Natural killer cell (primary cell): ENCODE results near the gene DNMT3L. TPM values are rescaled to one million over a fixed set of nuclear protein-coding genes. Genes with fewer than 3 reads are reported as not detected.
A peak's percentile ranks its signal among the peaks of the same experiment; 100 is the strongest.
"Not testable (repeated sequence)": the region's sequence is repeated elsewhere in the genome, so short reads cannot be mapped to it uniquely, and the experiment has no call there.

Source experiments
- ATAC-seq, 3 donors: fragments of 150-1000 bp in 2 of 3; fragments of 200-7000 bp in 1 of 3; cut with Tn5 transposase; 1 replicate in 1 of 3; 2 replicates in 2 of 3; pipeline ENCODE4 v1.10.0; 2021; ENCODE audit warnings: mild to moderate bottlenecking in 2 of 3, moderate library complexity in 2 of 3
- DNase-seq, 2 donors: peaks; one replicate each; pipeline versions ENCODE4 v3.0.0 to v3.0.0-alpha.2; 2013 to 2021; ENCODE audit warnings: mixed read lengths in 1 of 2
- H3K27ac ChIP-seq: one replicate; pipeline ENCODE4 v1.5.1; 2013; ENCODE audit warnings: mild to moderate bottlenecking, low read length
- H3K27me3 ChIP-seq: one replicate; pipeline ENCODE4 v1.6.1; 2013; ENCODE audit warnings: low read length; ENCODE audit not compliant: control insufficient read depth, insufficient read depth
- H3K36me3 ChIP-seq: one replicate; pipeline ENCODE4 v1.6.1; 2013; ENCODE audit warnings: low read length; ENCODE audit not compliant: control insufficient read depth, insufficient read depth
- H3K4me1 ChIP-seq: one replicate; pipeline ENCODE4 v1.6.1; 2013; ENCODE audit warnings: low read length; ENCODE audit not compliant: control insufficient read depth, insufficient read depth
- H3K4me3 ChIP-seq: one replicate; pipeline ENCODE4 v1.5.1; 2013; ENCODE audit warnings: low read length
- H3K9me3 ChIP-seq: one replicate; pipeline ENCODE4 v1.6.1; 2013; ENCODE audit warnings: low read length; ENCODE audit not compliant: control insufficient read depth, insufficient read depth
- H3K27ac Mint-ChIP-seq, 2 donors: one replicate each; pipeline ENCODE4 v1.8.0; 2022; ENCODE audit warnings: mild to moderate bottlenecking in 2 of 2, mixed read lengths in 2 of 2, moderate library complexity in 1 of 2
- H3K27me3 Mint-ChIP-seq, 2 donors: one replicate each; pipeline ENCODE4 v1.8.0; 2022; ENCODE audit warnings: low read depth in 2 of 2, mixed read lengths in 2 of 2
- H3K36me3 Mint-ChIP-seq: one replicate; pipeline ENCODE4 v1.8.0; 2022; ENCODE audit warnings: mixed read lengths
- H3K4me1 Mint-ChIP-seq, 2 donors: one replicate each; pipeline ENCODE4 v1.8.0; 2022; ENCODE audit warnings: mixed read lengths in 2 of 2
- H3K4me3 Mint-ChIP-seq: one replicate; pipeline ENCODE4 v1.8.0; 2022; ENCODE audit warnings: mild to moderate bottlenecking, moderate library complexity, mixed read lengths
- H3K9me3 Mint-ChIP-seq, 2 donors: one replicate each; pipeline ENCODE4 v1.8.0; 2022; ENCODE audit warnings: mixed read lengths in 2 of 2
- WGBS: methylation state at CpG from one replicate; pipeline ENCODE4 v1.1.7; 2013; ENCODE audit warnings: missing lambda C conversion rate; ENCODE audit not compliant: insufficient coverage; 5-methylcytosine and 5-hydroxymethylcytosine counted together
- intact Hi-C: fragments of 100-400 bp; cut with micrococcal nuclease; formaldehyde crosslinking; loops from one replicate; pipeline ENCODE4 v1.14.2; 2022
- total RNA-seq, 4 donors: library from RNA; stranded (reverse); fragments of 120-200 nt in 1 of 4; gene quantifications; one replicate each; pipeline versions ENCODE4 v1.2.3 to v1.2.4, GENCODE V29; 2013 to 2022

DNMT3L gene
- total RNA-seq, 3 donors from 2014 or later (not counting 1 experiment from before 2014, with no cell fraction given), result not detected

- H3K4me3 ChIP-seq, H3K9me3 ChIP-seq, H3K4me1 ChIP-seq, DNase-seq, H3K4me3 Mint-ChIP-seq, ATAC-seq, H3K4me1 Mint-ChIP-seq, H3K27ac Mint-ChIP-seq, H3K9me3 Mint-ChIP-seq, H3K36me3 ChIP-seq, H3K27me3 ChIP-seq, H3K27me3 Mint-ChIP-seq, H3K36me3 Mint-ChIP-seq, H3K27ac ChIP-seq, intact Hi-C loops: not testable (repeated sequence)
- no CpG with 5 or more reads among the region's 22 CpGs for WGBS
Measured at GRCh38 chr21:44229561-44229960, 32.1 kb downstream of the DNMT3L start.

DNA sequence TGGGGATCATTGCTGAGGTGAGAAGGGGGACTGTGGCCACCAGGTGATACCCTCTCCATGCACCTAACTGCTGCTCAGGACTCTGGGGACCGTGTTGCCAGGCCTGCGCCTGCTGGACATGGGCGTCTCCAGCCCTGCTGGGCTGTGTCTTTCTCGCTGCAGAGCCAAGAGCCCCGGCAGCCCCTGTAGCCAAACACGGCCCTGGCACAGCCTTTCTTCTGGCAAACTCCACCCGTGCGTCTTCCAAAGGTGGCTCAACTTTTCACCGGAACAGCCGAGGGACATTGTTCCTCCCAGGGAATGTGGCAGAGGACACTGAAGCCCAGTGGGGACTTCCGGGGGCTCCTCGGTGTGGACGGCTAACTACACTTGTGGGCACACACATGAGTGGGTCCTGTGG is 33.6 kb downstream of the DNMT3L start:
- H3K9me3 Mint-ChIP-seq, H3K27ac Mint-ChIP-seq, H3K36me3 ChIP-seq, H3K4me3 ChIP-seq, ATAC-seq, H3K27me3 Mint-ChIP-seq, H3K27me3 ChIP-seq, H3K36me3 Mint-ChIP-seq, H3K27ac ChIP-seq, intact Hi-C loops, H3K4me3 Mint-ChIP-seq, H3K4me1 Mint-ChIP-seq, H3K9me3 ChIP-seq, DNase-seq, H3K4me1 ChIP-seq: not testable (repeated sequence)
- WGBS, result no CpG with 5 or more reads among the region's 13 CpGs

DNA sequence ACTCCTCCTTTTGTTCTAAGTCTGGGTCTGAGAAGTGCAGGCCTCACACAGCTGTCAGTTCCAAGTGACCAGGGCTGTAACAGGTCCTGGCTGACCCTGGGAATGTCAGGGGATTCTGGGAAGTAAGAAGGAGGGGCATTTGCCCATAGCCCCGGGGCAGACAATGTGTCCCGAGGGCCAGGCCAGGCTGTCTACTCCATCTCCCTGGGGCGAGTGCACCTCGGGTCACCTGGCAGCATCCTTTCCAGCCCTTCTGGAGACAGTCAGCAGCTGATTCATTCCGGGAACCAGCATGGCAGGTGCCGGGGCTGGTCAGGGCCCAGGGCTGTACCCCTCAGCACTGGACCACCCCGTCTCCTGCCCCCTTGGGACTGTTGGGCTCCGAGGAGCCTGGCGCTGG is 34.1 kb downstream of the DNMT3L start:
- H3K27ac ChIP-seq, H3K9me3 ChIP-seq, H3K27ac Mint-ChIP-seq, H3K4me3 Mint-ChIP-seq, H3K27me3 Mint-ChIP-seq, H3K4me1 ChIP-seq, H3K4me3 ChIP-seq, H3K36me3 Mint-ChIP-seq, H3K9me3 Mint-ChIP-seq, H3K36me3 ChIP-seq, ATAC-seq, H3K4me1 Mint-ChIP-seq, intact Hi-C loops, DNase-seq, H3K27me3 ChIP-seq: not testable (repeated sequence)
- no CpG with 5 or more reads among the region's 9 CpGs for WGBS

DNA sequence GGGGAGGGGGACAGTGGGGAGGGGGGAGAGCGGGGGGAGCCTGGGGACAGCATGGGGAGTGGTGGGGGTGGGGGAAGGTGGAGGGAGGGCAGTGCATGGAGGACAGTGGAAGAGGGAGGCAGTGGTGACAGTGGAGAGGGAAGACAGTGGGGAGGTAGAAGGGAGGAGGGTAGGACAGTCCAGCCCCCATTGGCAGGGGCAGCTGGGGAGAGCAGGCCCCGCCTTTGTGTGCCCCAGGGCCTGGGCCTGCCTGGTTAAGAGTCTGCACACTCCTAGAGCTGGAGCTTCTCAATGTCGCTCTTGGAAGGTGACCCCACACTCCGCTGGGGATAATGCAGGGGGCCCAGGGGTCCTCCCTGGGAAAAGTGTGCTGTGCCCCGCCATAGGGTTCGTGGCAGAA is 36.1 kb downstream of the DNMT3L start:
- H3K9me3 ChIP-seq, H3K4me1 Mint-ChIP-seq, H3K36me3 Mint-ChIP-seq, H3K4me3 Mint-ChIP-seq, H3K36me3 ChIP-seq, H3K27me3 ChIP-seq, H3K9me3 Mint-ChIP-seq, H3K4me3 ChIP-seq, H3K27ac Mint-ChIP-seq, H3K27ac ChIP-seq, ATAC-seq, H3K4me1 ChIP-seq, H3K27me3 Mint-ChIP-seq, DNase-seq, intact Hi-C loops: not testable (repeated sequence)
- no CpG with 5 or more reads among the region's 6 CpGs for WGBS

- intact Hi-C loops, H3K4me1 ChIP-seq, H3K9me3 Mint-ChIP-seq, H3K4me3 ChIP-seq, H3K4me1 Mint-ChIP-seq, H3K27ac ChIP-seq, H3K36me3 ChIP-seq, DNase-seq, H3K27ac Mint-ChIP-seq, H3K4me3 Mint-ChIP-seq, H3K36me3 Mint-ChIP-seq, H3K9me3 ChIP-seq, H3K27me3 Mint-ChIP-seq, H3K27me3 ChIP-seq: not testable (repeated sequence)
- no CpG with 5 or more reads among the region's 5 CpGs for WGBS
- peak in 1 of 3 donors; percentile 26 for ATAC-seq
Measured at GRCh38 chr21:44223334-44223733, 38.4 kb downstream of the DNMT3L start.

DNA sequence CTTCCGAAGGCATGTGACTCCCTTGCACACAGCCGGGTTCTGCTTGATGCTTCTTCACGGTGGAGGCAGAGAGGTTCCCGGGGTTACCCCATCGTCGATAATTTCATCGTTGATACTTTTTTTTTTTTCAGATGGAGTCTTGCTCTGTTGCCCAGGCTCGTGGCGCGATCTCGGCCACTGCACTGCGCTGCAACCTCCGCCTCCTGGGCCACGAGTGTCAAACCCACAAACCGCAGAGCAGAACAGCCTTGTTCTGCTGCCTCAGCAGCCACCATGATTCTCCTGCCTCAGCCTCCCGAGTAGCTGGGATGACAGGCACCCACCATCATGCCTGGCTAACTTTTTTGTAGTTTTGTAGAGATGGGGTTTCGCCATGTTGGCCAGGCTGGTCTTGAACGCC is 41.0 kb downstream of the DNMT3L start:
- H3K9me3 Mint-ChIP-seq, H3K9me3 ChIP-seq, H3K27ac Mint-ChIP-seq, H3K27me3 Mint-ChIP-seq, H3K27me3 ChIP-seq, intact Hi-C loops, H3K27ac ChIP-seq, H3K4me3 ChIP-seq, H3K36me3 ChIP-seq, H3K4me3 Mint-ChIP-seq, H3K4me1 Mint-ChIP-seq, H3K36me3 Mint-ChIP-seq, DNase-seq, H3K4me1 ChIP-seq: not testable (repeated sequence)
- WGBS, result no CpG with 5 or more reads among the region's 18 CpGs
- ATAC-seq, result peak; percentile 53 to 94 (median 91)

- H3K27ac Mint-ChIP-seq, H3K27me3 Mint-ChIP-seq, H3K4me3 ChIP-seq, H3K36me3 ChIP-seq, intact Hi-C loops, H3K27ac ChIP-seq, H3K4me1 Mint-ChIP-seq, H3K4me1 ChIP-seq, H3K27me3 ChIP-seq, H3K9me3 Mint-ChIP-seq, H3K9me3 ChIP-seq, H3K36me3 Mint-ChIP-seq, H3K4me3 Mint-ChIP-seq, DNase-seq: not testable (repeated sequence)
- WGBS, result no CpG with 5 or more reads among the region's 8 CpGs
- peak in 2 of 3 donors; percentile 45 to 49 for ATAC-seq
Measured at GRCh38 chr21:44218461-44218860, 43.2 kb downstream of the DNMT3L start.

DNA sequence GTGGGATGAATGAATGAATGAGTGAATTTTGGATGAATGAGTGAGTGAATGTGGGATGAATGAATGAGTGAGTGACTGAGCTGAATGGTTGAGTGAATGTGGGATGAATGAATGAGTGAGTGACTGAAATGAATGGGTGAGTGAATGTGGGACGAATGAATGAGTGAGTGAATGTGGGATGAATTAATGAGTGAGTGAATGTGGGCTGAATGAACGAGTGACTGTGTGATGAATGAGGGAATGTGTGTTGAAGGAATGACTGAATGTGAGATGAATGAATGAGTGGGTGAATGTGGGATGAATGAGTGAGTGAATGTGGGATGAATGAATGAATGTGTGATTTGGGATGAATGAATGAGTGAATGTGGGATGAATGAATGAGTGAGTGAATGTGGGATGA is 49.7 kb downstream of the DNMT3L start:
- H3K27me3 Mint-ChIP-seq, H3K4me1 Mint-ChIP-seq, H3K4me3 ChIP-seq, H3K9me3 ChIP-seq, H3K4me1 ChIP-seq, H3K9me3 Mint-ChIP-seq, H3K27ac Mint-ChIP-seq, DNase-seq, H3K36me3 ChIP-seq, H3K4me3 Mint-ChIP-seq, H3K27ac ChIP-seq, H3K36me3 Mint-ChIP-seq, ATAC-seq, intact Hi-C loops, H3K27me3 ChIP-seq: not testable (repeated sequence)
- WGBS, result 88% methylated on average over 2 of the region's 2 CpGs
